LHCN-M2 (cell line): ENCODE data around the gene RUNX2. TPM values are rescaled to one million over a fixed set of nuclear protein-coding genes. Genes with fewer than 3 reads are reported as not detected.

ENCODE experiments used
- total RNA-seq: library from RNA; depleted of rRNA; stranded (reverse); fragments of >200 nt; gene quantifications from 2 replicates; pipeline ENCODE4 v1.2.3, GENCODE V29; 2014; rRNA removed

RUNX2 gene
- total RNA-seq, 1 experiment from 2014 or later: 27.7 TPM

Other genes starting within 250 kb of the RUNX2 start
- gene SUPT3H, start 49.6 kb downstream of the RUNX2 start, total RNA-seq: 6.4 and 7.1 TPM in 2 replicates